GM23248 (cell line): ENCODE measurements around the gene LRRC53.

ENCODE experiments used
- EZH2 ChIP-seq: fragments of 200-600 bp; sonication (generic); IDR thresholded peaks from 2 replicates; pipeline ENCODE4 v1.6.1; 2018; ENCODE audit warnings: antibody characterized with exemption, mild to moderate bottlenecking; ENCODE audit not compliant: insufficient read depth, poor library complexity, severe bottlenecking
- EZH2phosphoT487 ChIP-seq: fragments of 200-600 bp; sonication (generic); IDR thresholded peaks from 2 replicates; pipeline ENCODE4 v1.6.1; 2018; ENCODE audit warnings: antibody characterized with exemption, moderate library complexity, mild to moderate bottlenecking, low read depth; ENCODE audit not compliant: insufficient read depth

DNA sequence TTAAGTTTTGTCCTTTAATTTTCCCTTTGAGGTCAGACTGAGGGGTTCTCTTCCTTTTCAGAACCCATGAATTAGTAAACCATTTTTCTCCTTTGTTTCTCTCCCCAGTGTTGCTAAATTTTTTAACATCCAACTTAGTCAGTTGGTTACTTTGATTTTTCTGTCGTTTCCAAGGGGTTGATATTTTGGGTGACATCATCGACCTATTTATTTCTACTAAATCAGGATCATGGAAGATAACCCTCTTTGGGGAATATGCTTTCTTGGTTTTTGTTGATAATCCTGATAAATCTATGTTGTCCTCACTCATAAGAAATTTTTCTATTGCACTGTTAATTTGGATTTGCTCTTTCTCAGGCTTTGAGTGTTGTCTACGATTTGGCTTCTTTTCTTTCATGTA lies 40.9 kb downstream of the LRRC53 start:
- no peak for TF ChIP-seq EZH2phosphoT487
- no peak for TF ChIP-seq EZH2
